ENCODE measurements around the gene RNF144B. TPM values are rescaled to one million over a fixed set of nuclear protein-coding genes. Genes with fewer than 3 reads are reported as not detected.

The RNF144B gene
- total and polyA plus RNA-seq, 9 of the 15 experiments (the other 6 are each of a cell fraction or from before 2014, with no cell fraction given): 0.01 TPM; not detected in 8

GRCh38 chr6:18367371-18367770, 19.8 kb upstream of the RNF144B start:
- Histone ChIP-seq H3K4me2 (ENCODE audit: insufficient read depth, low read length) (no peak overlapping the region), H2AFZ (ENCODE audit: low read depth, low read length) (no peak overlapping the region), H3K4me1 (replicated peaks in 1 of 2; ENCODE audit: control insufficient read depth in 2 of 2, insufficient read depth in 2 of 2, low read length in 2 of 2) (peaks cover 0 to 7% of the 10 kb centered on the region in 2 experiments; a peak in 2 of 5 replicates), H3K4me3 (no peak overlapping the region), H3K27me3 (ENCODE audit: control insufficient read depth in 2 of 2, insufficient read depth in 2 of 2, low read length in 2 of 2) (peaks cover 0 to 16% of the 10 kb centered on the region in 2 experiments; a peak in 3 of 5 replicates), H3K79me2 (ENCODE audit: control insufficient read depth, insufficient read depth, low read length) (no peaks in the 10 kb centered on the region), H3K36me3 (ENCODE audit: control insufficient read depth, insufficient read depth, low read length) (no peaks in the 10 kb centered on the region), H3K9ac (ENCODE audit: insufficient read depth in 1 of 2, low read depth in 2 of 2, low read length in 2 of 2) (no peak overlapping the region), H4K20me1 (replicated peaks; ENCODE audit: control insufficient read depth, insufficient read depth, low read length) (no peaks in the 10 kb centered on the region), H3K27ac (ENCODE audit: extremely low read depth, low read depth, low read length) (no peak overlapping the region), H3K9me3 (replicated peaks; ENCODE audit: control insufficient read depth, insufficient read depth, low read depth, low read length) (no peaks in the 10 kb centered on the region), H3K9me1 (ENCODE audit: control insufficient read depth, insufficient read depth, low read length) (no peaks in the 10 kb centered on the region)
- no peak for DNase-seq (ENCODE audit: extremely low read depth in 1 of 4, low spot score in 3 of 4)
- CTCF ChIA-PET (ENCODE audit: low intra/inter-chr PET ratio): no interaction called here
- 2% methylated on average over 11 of the region's 11 CpGs for WGBS (ENCODE audit: insufficient coverage, low coverage, missing lambda C conversion rate)
- TF ChIP-seq, protein P1, sequence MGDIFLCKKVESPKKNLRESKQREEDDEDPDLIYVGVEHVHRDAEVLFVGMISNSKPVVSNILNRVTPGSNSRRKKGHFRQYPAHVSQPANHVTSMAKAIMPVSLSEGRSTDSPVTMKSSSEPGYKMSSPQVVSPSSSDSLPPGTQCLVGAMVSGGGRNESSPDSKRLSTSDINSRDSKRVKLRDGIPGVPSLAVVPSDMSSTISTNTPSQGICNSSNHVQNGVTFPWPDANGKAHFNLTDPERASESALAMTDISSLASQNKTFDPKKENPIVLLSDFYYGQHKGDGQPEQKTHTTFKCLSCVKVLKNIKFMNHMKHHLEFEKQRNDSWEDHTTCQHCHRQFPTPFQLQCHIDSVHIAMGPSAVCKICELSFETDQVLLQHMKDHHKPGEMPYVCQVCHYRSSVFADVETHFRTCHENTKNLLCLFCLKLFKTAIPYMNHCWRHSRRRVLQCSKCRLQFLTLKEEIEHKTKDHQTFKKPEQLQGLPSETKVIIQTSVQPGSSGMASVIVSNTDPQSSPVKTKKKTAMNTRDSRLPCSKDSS (IDR thresholded peaks at IDR 0.05; ENCODE audit: low read depth, partially characterized antibody): no peak
- TF ChIP-seq, protein P2, sequence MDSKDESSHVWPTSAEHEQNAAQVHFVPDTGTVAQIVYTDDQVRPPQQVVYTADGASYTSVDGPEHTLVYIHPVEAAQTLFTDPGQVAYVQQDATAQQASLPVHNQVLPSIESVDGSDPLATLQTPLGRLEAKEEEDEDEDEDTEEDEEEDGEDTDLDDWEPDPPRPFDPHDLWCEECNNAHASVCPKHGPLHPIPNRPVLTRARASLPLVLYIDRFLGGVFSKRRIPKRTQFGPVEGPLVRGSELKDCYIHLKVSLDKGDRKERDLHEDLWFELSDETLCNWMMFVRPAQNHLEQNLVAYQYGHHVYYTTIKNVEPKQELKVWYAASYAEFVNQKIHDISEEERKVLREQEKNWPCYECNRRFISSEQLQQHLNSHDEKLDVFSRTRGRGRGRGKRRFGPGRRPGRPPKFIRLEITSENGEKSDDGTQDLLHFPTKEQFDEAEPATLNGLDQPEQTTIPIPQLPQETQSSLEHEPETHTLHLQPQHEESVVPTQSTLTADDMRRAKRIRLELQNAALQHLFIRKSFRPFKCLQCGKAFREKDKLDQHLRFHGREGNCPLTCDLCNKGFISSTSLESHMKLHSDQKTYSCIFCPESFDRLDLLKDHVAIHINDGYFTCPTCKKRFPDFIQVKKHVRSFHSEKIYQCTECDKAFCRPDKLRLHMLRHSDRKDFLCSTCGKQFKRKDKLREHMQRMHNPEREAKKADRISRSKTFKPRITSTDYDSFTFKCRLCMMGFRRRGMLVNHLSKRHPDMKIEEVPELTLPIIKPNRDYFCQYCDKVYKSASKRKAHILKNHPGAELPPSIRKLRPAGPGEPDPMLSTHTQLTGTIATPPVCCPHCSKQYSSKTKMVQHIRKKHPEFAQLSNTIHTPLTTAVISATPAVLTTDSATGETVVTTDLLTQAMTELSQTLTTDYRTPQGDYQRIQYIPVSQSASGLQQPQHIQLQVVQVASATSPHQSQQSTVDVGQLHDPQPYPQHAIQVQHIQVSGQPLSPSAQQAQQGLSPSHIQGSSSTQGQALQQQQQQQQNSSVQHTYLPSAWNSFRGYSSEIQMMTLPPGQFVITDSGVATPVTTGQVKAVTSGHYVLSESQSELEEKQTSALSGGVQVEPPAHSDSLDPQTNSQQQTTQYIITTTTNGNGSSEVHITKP (IDR thresholded peaks at IDR 0.05; ENCODE audit: partially characterized antibody): no peak
- TF ChIP-seq COPS2 (conservative IDR thresholded peaks at IDR 0.05) (no peak), TAF9B (IDR thresholded peaks at IDR 0.05; ENCODE audit: partially characterized antibody) (no peak)
- TF ChIP-seq, protein P3, sequence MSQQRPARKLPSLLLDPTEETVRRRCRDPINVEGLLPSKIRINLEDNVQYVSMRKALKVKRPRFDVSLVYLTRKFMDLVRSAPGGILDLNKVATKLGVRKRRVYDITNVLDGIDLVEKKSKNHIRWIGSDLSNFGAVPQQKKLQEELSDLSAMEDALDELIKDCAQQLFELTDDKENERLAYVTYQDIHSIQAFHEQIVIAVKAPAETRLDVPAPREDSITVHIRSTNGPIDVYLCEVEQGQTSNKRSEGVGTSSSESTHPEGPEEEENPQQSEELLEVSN (IDR thresholded peaks at IDR 0.05; ENCODE audit: borderline replicate concordance in 1 of 2, extremely low read depth in 1 of 2, insufficient read depth in 1 of 2, insufficient read length in 1 of 2, low read depth in 1 of 2, low read length in 1 of 2, poor library complexity in 1 of 2, severe bottlenecking in 1 of 2): no peak
- FAIRE-seq: no peak
- BruUV-seq (replicated peaks): no TSS peak
- POLR2A ChIA-PET: no interaction called here
- intact Hi-C loops (cut with micrococcal nuclease): no loop called here
- in situ Hi-C loops (cut with MboI): no loop called here
- no peak for ATAC-seq

All from K562 (cell line).